Adrenal gland (tissue), 12 donors: ENCODE results near the gene MED27. TPM values are rescaled to one million over a fixed set of nuclear protein-coding genes. Genes with fewer than 3 reads are reported as not detected.

ENCODE experiments used
- DNase-seq, 7 donors: peaks; one replicate each; pipeline ENCODE4 v3.0.0-alpha.2; 2019 to 2020
- H3K27ac ChIP-seq, 5 donors: fragments of 200-600 bp; sonication (generic) in 4 of 5; 1 replicate in 3 of 5; 2 replicates in 2 of 5; pipeline versions ENCODE4 v1.5.1 to v1.8.0; 2016 to 2020; ENCODE audit warnings: mild to moderate bottlenecking in 1 of 5
- H3K27me3 ChIP-seq: fragments of 200-600 bp; 2 replicates; pipeline ENCODE4 v1.8.0; 2021
- H3K36me3 ChIP-seq, 2 donors: fragments of 200-600 bp; replicated peaks in 1 of 2; 1 replicate in 1 of 2; 2 replicates in 1 of 2; pipeline versions ENCODE4 v1.5.1 to v1.8.0; 2018 to 2022
- H3K4me1 ChIP-seq, 2 donors: fragments of 200-600 bp; replicated peaks in 1 of 2; 1 replicate in 1 of 2; 2 replicates in 1 of 2; pipeline versions ENCODE4 v1.5.1 to v1.8.0; 2018 to 2021
- H3K4me3 ChIP-seq, 4 donors: fragments of 200-600 bp; sonication (generic) in 3 of 4; one replicate each; pipeline ENCODE4 v1.5.1; 2016 to 2018
- H3K9me3 ChIP-seq, 3 donors: fragments of 200-600 bp; sonication (generic) in 1 of 3; replicated peaks in 1 of 3; 1 replicate in 2 of 3; 2 replicates in 1 of 3; pipeline versions ENCODE4 v1.5.1 to v1.8.0; 2016 to 2021
- POLR2A ChIP-seq, 2 donors: fragments of 450-650 bp; IDR thresholded peaks; one replicate each; pipeline ENCODE4 v1.6.1; 2017; ENCODE audit warnings: antibody characterized with exemption in 2 of 2, mild to moderate bottlenecking in 2 of 2, moderate library complexity in 1 of 2
- WGBS, 4 donors: extraction: QIAGEN DNeasy Blood & Tissue Kit in 2 of 4; methylation state at CpG; one replicate each; pipeline versions ENCODE4 v1.1.5 to v1.1.7; 2013 to 2017; 5-methylcytosine and 5-hydroxymethylcytosine counted together
- intact Hi-C, 2 donors: fragments of 100-400 bp; cut with DNase I; formaldehyde crosslinking; loops; one replicate each; pipeline versions ENCODE4 v1.14.1 to v1.15.0; 2022 to 2023
- polyA plus RNA-seq, 3 donors: library from polyadenylated mRNA; stranded (reverse); fragments of 200-250 nt in 2 of 3; fragments of 350-450 nt in 1 of 3; fragmentation: Illumina TruSeq in 1 of 3; extraction: RNeasy Lipid Tissue Mini Kit (QIAGEN cat#74804) in 1 of 3; gene quantifications; one replicate each; pipeline ENCODE4 v1.2.3, GENCODE V29; 2013 to 2014
- total RNA-seq, 9 donors: library from RNA; depleted of rRNA in 4 of 9; stranded (reverse); fragments of >200 nt in 4 of 9; fragments of 120-200 nt in 1 of 9; fragmentation: NEBNext Ultra II Directional in 1 of 9; extraction: Animal tissue kit (Norgen Biotek cat#: 25700) in 1 of 9; gene quantifications; one replicate each; pipeline versions ENCODE4 v1.1.0 to v1.2.4, GENCODE V29; 2013 to 2023
- TF ChIP-seq, protein P1 (sequence below), 6 experiments: fragments of 450-650 bp in 4 of 6; fragments of 200-600 bp in 2 of 6; sonication (generic) in 1 of 6; IDR thresholded peaks; 1 replicate in 5 of 6; 2 replicates in 1 of 6; pipeline versions ENCODE4 v1.5.1 to v1.8.0; 2016 to 2021; ENCODE audit warnings: antibody characterized with exemption in 6 of 6, mild to moderate bottlenecking in 2 of 6, moderate library complexity in 1 of 6
- donor health status: healthy with polysubstance abuse.
- donor health status: Bipolar disorder and iron deficiency.
- donor health status: DM: yes; HTN: yes; CAD: no.
- donor health status: DM: no; HTN: no; CAD: no.
- donor health status: DM: no; HTN: no; CAD: no.
- donor health status: DM: yes; HTN: yes; CAD: no.

Gene MED27
- total and polyA plus RNA-seq, 12 donors: 12.2 to 37.4 (median 15.9) TPM

DNA sequence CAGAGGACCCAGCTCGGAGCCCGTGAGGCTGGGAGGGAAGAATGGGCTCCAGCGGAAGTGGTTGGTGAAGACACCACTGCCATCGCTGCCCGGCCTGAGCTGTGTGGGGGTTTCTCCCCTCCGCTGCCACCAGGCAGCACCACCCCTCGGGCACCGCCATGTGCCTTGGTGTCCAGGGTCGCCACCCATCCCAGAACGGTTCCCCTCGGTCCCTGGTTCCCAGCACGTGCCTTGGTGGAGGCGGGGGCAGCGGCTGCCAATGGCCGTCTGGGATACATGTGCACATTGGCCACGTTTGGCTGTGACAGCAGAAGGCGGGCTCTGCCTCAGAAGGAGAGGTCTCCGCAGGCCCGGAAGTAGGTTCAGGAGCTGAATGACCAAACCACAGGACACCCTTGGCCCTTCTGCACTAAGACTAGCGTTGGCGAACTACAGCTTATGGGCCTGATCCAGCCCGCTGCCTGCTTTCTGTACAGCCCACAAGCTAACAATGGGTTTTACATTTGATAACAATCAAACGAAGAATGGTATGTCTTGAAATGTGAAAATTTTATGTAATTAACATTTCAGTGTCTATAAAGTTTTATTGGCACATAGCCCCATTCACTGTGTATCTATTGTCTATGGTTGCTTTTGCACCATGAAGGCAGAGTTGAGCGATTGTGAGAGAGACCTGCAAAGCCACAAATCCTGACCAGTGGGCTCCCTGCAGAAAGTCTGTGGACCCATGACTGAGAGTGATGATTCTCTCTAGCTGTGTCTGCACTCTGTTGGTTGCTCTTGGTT is 248.1 kb downstream of the MED27 start:
- WGBS, 4 donors: 77 to 86% (median 85%) methylated on average over 9 to 24 of the region's 24 CpGs
- DNase-seq: no peak
- intact Hi-C loops: no loop called here

GRCh38 chr9:131827821-131828369 is 251.8 kb downstream of the MED27 start:
- H3K27ac ChIP-seq: no peak overlapping the region
- TF ChIP-seq, protein P1, sequence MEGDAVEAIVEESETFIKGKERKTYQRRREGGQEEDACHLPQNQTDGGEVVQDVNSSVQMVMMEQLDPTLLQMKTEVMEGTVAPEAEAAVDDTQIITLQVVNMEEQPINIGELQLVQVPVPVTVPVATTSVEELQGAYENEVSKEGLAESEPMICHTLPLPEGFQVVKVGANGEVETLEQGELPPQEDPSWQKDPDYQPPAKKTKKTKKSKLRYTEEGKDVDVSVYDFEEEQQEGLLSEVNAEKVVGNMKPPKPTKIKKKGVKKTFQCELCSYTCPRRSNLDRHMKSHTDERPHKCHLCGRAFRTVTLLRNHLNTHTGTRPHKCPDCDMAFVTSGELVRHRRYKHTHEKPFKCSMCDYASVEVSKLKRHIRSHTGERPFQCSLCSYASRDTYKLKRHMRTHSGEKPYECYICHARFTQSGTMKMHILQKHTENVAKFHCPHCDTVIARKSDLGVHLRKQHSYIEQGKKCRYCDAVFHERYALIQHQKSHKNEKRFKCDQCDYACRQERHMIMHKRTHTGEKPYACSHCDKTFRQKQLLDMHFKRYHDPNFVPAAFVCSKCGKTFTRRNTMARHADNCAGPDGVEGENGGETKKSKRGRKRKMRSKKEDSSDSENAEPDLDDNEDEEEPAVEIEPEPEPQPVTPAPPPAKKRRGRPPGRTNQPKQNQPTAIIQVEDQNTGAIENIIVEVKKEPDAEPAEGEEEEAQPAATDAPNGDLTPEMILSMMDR (IDR thresholded peaks at IDR 0.05): no peak
- TF ChIP-seq POLR2A (IDR thresholded peaks at IDR 0.05): no peak
- no peak for DNase-seq
- H3K4me3 ChIP-seq: no peak overlapping the region
- 75 to 85% (median 76%) methylated on average over 8 to 21 of the region's 21 CpGs for WGBS, 4 donors
- H3K9me3 ChIP-seq: no peaks in the 10 kb centered on the region
- intact Hi-C loops: no loop called here
- no peaks in the 10 kb centered on the region for H3K4me1 ChIP-seq
- H3K27me3 ChIP-seq: peaks cover 12% of the 10 kb centered on the region
- H3K36me3 ChIP-seq: no peaks in the 10 kb centered on the region

More for the DNA sequence above, 248.1 kb downstream of the MED27 start:
- H3K4me3 ChIP-seq: no peak overlapping the region
- no peak for TF ChIP-seq POLR2A (IDR thresholded peaks at IDR 0.05)
- TF ChIP-seq, protein P1 (IDR thresholded peaks at IDR 0.05): no peak
- H3K27me3 ChIP-seq: no peaks in the 10 kb centered on the region
- H3K27ac ChIP-seq: no peak overlapping the region
- no peaks in the 10 kb centered on the region for H3K4me1 ChIP-seq
- H3K36me3 ChIP-seq: no peaks in the 10 kb centered on the region
- no peaks in the 10 kb centered on the region for H3K9me3 ChIP-seq

GRCh38 chr9:131826966-131827525 is 252.6 kb downstream of the MED27 start:
- no peak overlapping the region for H3K27ac ChIP-seq
- TF ChIP-seq POLR2A (IDR thresholded peaks at IDR 0.05): no peak
- TF ChIP-seq, protein P1 (IDR thresholded peaks at IDR 0.05): no peak
- no peaks in the 10 kb centered on the region for H3K9me3 ChIP-seq
- no peak overlapping the region for H3K4me3 ChIP-seq
- WGBS, 4 donors: 61 to 70% (median 63%) methylated on average over 9 of the region's 9 CpGs
- H3K4me1 ChIP-seq: no peaks in the 10 kb centered on the region
- peaks cover 12% of the 10 kb centered on the region for H3K27me3 ChIP-seq
- intact Hi-C loops: no loop called here
- DNase-seq: no peak
- no peaks in the 10 kb centered on the region for H3K36me3 ChIP-seq

DNA sequence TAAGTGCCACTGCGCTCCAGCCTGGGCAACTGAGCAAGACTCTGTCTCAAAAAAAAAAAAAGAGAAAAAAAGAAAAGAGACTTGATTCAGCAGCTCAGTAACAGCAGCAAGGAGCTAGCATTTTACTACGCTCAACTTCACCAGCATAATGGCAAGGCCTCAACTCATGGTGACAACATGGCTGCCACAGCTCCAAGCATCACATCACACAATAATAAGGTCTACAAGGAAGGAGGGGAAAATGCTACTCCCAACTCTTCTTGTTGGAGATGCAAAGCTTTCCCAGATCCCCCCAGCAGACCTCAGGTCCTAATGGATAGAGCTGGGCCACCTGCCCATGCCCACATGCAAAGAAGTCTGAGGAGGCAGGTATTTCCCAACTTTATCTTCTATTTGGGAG is 253.6 kb downstream of the MED27 start:
- TF ChIP-seq POLR2A (IDR thresholded peaks at IDR 0.05): no peak
- TF ChIP-seq, protein P1 (IDR thresholded peaks at IDR 0.05): no peak
- intact Hi-C loops: no loop called here
- Histone ChIP-seq H3K4me3 (no peak overlapping the region), H3K27me3 (peaks cover 12% of the 10 kb centered on the region), H3K4me1 (no peaks in the 10 kb centered on the region), H3K27ac (no peak overlapping the region), H3K9me3 (no peaks in the 10 kb centered on the region), H3K36me3 (no peaks in the 10 kb centered on the region)
- WGBS, 4 donors: 92 to 100% (median 96%) methylated on average over 2 of the region's 2 CpGs
- no peak for DNase-seq
